ENCODE measurements around the gene BORCS5. TPM values are rescaled to one million over a fixed set of nuclear protein-coding genes. Genes with fewer than 3 reads are reported as not detected.

The BORCS5 gene
- total and polyA plus RNA-seq, 2 experiments from 2014 or later = 11.3 to 12.6 TPM

DNA sequence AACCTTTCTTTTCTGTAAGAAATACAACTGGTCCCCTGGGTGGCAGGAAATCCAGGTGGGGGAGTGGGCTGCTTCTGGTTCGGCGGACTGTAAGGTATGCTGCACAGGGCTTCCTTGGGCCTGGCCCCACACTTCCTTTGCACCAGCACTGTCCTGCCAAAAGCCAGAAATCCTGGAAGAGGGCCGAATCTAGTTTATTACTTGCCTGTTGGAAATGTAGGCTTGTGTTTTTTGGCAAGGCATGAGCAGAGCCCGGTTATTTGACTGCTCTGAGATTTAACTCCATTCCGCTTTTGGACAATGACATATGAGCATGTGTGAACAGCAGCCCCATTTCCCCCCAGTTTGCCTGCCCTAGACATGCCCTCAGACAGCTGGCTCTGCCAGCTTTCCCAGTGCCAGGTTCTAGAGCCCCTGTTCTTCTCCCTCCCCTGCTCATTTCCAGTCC, 86.6 kb downstream of the BORCS5 start:
- Mint-ChIP-seq H3K27ac (no peak overlapping the region), H3K4me3 (no peak overlapping the region), H3K4me1 (peaks cover 21% of the 10 kb centered on the region), H3K9me3 (no peaks in the 10 kb centered on the region), H3K27me3 (ENCODE audit: insufficient read depth, low read depth, poor library complexity) (peaks cover 10% of the 10 kb centered on the region), H3K36me3 (ENCODE audit: low read depth) (no peaks in the 10 kb centered on the region)
- H3K4me2 ChIP-seq = no peak overlapping the region
- no peak overlapping the region for H3K4me3 ChIP-seq
- H3K36me3 ChIP-seq (ENCODE audit: insufficient read depth) = no peaks in the 10 kb centered on the region
- H3K9me2 ChIP-seq (ENCODE audit: insufficient read depth) = no peaks in the 10 kb centered on the region
- 0 out of 2 replicates have a peak, but pooled peaks cover 2% of the 10 kb centered on the region for H3F3A ChIP-seq (replicated peaks; ENCODE audit: low read depth)
- no peak overlapping the region for H2AFZ ChIP-seq
- H3K79me2 ChIP-seq (replicated peaks; ENCODE audit: insufficient read depth) = no peaks in the 10 kb centered on the region
- H3K4me1 ChIP-seq (ENCODE audit: insufficient read depth) = peaks cover 10% of the 10 kb centered on the region
- H4K20me1 ChIP-seq (replicated peaks; ENCODE audit: insufficient read depth) = no peaks in the 10 kb centered on the region; the same call in 1 of the 2 replicates
- no peaks in the 10 kb centered on the region for H3K27me3 ChIP-seq (ENCODE audit: insufficient read depth)
- DNase-seq (ENCODE audit: low spot score) = no peak
- H3K27ac ChIP-seq (ENCODE audit: low read depth) = no peak overlapping the region
- TF ChIP-seq STAT1 (IDR thresholded peaks at IDR 0.05; ENCODE audit: unreplicated experiment) (no peak), EZH2phosphoT487 (IDR thresholded peaks at IDR 0.05; ENCODE audit: unreplicated experiment) (no peak), CREB1 (CRISPR knock-in tag; IDR thresholded peaks at IDR 0.05; ENCODE audit: low read depth) (no peak), ZNF331 (CRISPR knock-in tag; IDR thresholded peaks at IDR 0.05; ENCODE audit: low read depth) (no peak), NANOG (IDR thresholded peaks at IDR 0.05; ENCODE audit: borderline replicate concordance) (no peak), ZNF462 (CRISPR knock-in tag; IDR thresholded peaks at IDR 0.05) (no peak), JUNB (IDR thresholded peaks at IDR 0.05; ENCODE audit: unreplicated experiment) (no peak), ZNF114 (CRISPR knock-in tag; IDR thresholded peaks at IDR 0.05) (no peak), CTCF (conservative IDR thresholded peaks at IDR 0.05; ENCODE audit: low read depth in 2 of 2) (no peak), REST (IDR thresholded peaks at IDR 0.05; ENCODE audit: unreplicated experiment) (no peak), POLR2AphosphoS5 (IDR thresholded peaks at IDR 0.05; ENCODE audit: low read depth) (no peak), EZH2 (IDR thresholded peaks at IDR 0.05; ENCODE audit: low read depth, unreplicated experiment) (no peak)
- TF ChIP-seq, protein P1, sequence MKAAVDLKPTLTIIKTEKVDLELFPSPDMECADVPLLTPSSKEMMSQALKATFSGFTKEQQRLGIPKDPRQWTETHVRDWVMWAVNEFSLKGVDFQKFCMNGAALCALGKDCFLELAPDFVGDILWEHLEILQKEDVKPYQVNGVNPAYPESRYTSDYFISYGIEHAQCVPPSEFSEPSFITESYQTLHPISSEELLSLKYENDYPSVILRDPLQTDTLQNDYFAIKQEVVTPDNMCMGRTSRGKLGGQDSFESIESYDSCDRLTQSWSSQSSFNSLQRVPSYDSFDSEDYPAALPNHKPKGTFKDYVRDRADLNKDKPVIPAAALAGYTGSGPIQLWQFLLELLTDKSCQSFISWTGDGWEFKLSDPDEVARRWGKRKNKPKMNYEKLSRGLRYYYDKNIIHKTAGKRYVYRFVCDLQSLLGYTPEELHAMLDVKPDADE (IDR thresholded peaks at IDR 0.05) = no peak
- ATAC-seq = no peak
